ENCODE data around the gene MAML2. TPM values are rescaled to one million over a fixed set of nuclear protein-coding genes. Genes with fewer than 3 reads are reported as not detected.

Gene MAML2
- total RNA-seq, 2 experiments from 2014 or later: 19.2 to 19.3 TPM

- H3K27ac Mint-ChIP-seq: no peak overlapping the region
Observed at GRCh38 chr11:96179905-96180304, 163.1 kb downstream of the MAML2 start.

GRCh38 chr11:96178887-96179279 is 164.1 kb downstream of the MAML2 start:
- Mint-ChIP-seq H3K27ac (no peak overlapping the region), H3K4me3 (no peak overlapping the region), H3K4me1 (peaks cover 5% of the 10 kb centered on the region), H3K27me3 (no peaks in the 10 kb centered on the region), H3K9me3 (no peaks in the 10 kb centered on the region), H3K36me3 (ENCODE audit: low read depth) (peaks cover 32% of the 10 kb centered on the region)
- DNase-seq: no peak
- CTCF ChIA-PET: no interaction called here
- POLR2A ChIA-PET: no interaction called here

More at GRCh38 chr11:96179905-96180304, 163.1 kb downstream of the MAML2 start:
- H3K36me3 Mint-ChIP-seq (ENCODE audit: low read depth): peaks cover 32% of the 10 kb centered on the region
- no peak overlapping the region for H3K4me3 Mint-ChIP-seq
- no peak for DNase-seq
- H3K9me3 Mint-ChIP-seq: no peaks in the 10 kb centered on the region
- CTCF ChIA-PET: no interaction called here
- H3K4me1 Mint-ChIP-seq: peaks cover 2% of the 10 kb centered on the region
- H3K27me3 Mint-ChIP-seq: no peaks in the 10 kb centered on the region
- POLR2A ChIA-PET: no interaction called here

- H3K9me3 Mint-ChIP-seq: no peaks in the 10 kb centered on the region
- no peak overlapping the region for H3K27ac Mint-ChIP-seq
- peaks cover 12% of the 10 kb centered on the region for H3K4me1 Mint-ChIP-seq
- H3K36me3 Mint-ChIP-seq (ENCODE audit: low read depth): peaks cover 37% of the 10 kb centered on the region
- CTCF ChIA-PET: no interaction called here
- POLR2A ChIA-PET: no interaction called here
- no peak for DNase-seq
- no peak overlapping the region for H3K4me3 Mint-ChIP-seq
- no peaks in the 10 kb centered on the region for H3K27me3 Mint-ChIP-seq
Observed at GRCh38 chr11:96178049-96178886, 164.7 kb downstream of the MAML2 start.

GRCh38 chr11:96177146-96177545 is 165.8 kb downstream of the MAML2 start:
- Mint-ChIP-seq H3K36me3 (ENCODE audit: low read depth) (peaks cover 42% of the 10 kb centered on the region), H3K27ac (no peak overlapping the region), H3K27me3 (no peaks in the 10 kb centered on the region), H3K9me3 (no peaks in the 10 kb centered on the region), H3K4me1 (peaks cover 17% of the 10 kb centered on the region), H3K4me3 (no peak overlapping the region)
- DNase-seq: no peak
- ChIA-PET CTCF (no interaction called here), POLR2A (no interaction called here)

GRCh38 chr11:96173906-96174305 is 169.1 kb downstream of the MAML2 start:
- no peak for DNase-seq
- no peaks in the 10 kb centered on the region for H3K9me3 Mint-ChIP-seq
- H3K36me3 Mint-ChIP-seq (ENCODE audit: low read depth): peaks cover 38% of the 10 kb centered on the region
- no peak overlapping the region for H3K27ac Mint-ChIP-seq
- peaks cover 35% of the 10 kb centered on the region for H3K4me1 Mint-ChIP-seq
- H3K4me3 Mint-ChIP-seq: no peak overlapping the region
- H3K27me3 Mint-ChIP-seq: no peaks in the 10 kb centered on the region
- ChIA-PET POLR2A (no interaction called here), CTCF (no interaction called here)

GRCh38 chr11:96173422-96173821 is 169.6 kb downstream of the MAML2 start:
- ChIA-PET CTCF (interaction anchor here (0.9 to 2.1 kb wide), 3 partner anchors 13 to 170 kb away, joined by 3 to 6 read pairs (median 5); partner anchors contain the start of gene MAML2), POLR2A (no interaction called here)
- H3K27me3 Mint-ChIP-seq: no peaks in the 10 kb centered on the region
- peaks cover 35% of the 10 kb centered on the region for H3K36me3 Mint-ChIP-seq (ENCODE audit: low read depth)
- no peak overlapping the region for H3K4me3 Mint-ChIP-seq
- DNase-seq: no peak
- H3K4me1 Mint-ChIP-seq: peaks cover 40% of the 10 kb centered on the region
- H3K9me3 Mint-ChIP-seq: no peaks in the 10 kb centered on the region
- no peak overlapping the region for H3K27ac Mint-ChIP-seq

- ChIA-PET CTCF (interaction anchor here (0.9 to 2.1 kb wide), 3 partner anchors 14 to 171 kb away, joined by 3 to 6 read pairs (median 5); partner anchors contain the start of gene MAML2), POLR2A (no interaction called here)
- no peak overlapping the region for H3K27ac Mint-ChIP-seq
- H3K9me3 Mint-ChIP-seq: no peaks in the 10 kb centered on the region
- no peaks in the 10 kb centered on the region for H3K27me3 Mint-ChIP-seq
- no peak for DNase-seq
- H3K4me1 Mint-ChIP-seq: peaks cover 42% of the 10 kb centered on the region
- peaks cover 31% of the 10 kb centered on the region for H3K36me3 Mint-ChIP-seq (ENCODE audit: low read depth)
- H3K4me3 Mint-ChIP-seq: no peak overlapping the region
Observed at GRCh38 chr11:96172604-96173003, 170.4 kb downstream of the MAML2 start.

GRCh38 chr11:96169250-96169649 is 173.7 kb downstream of the MAML2 start:
- H3K4me1 Mint-ChIP-seq: peaks cover 54% of the 10 kb centered on the region
- H3K9me3 Mint-ChIP-seq: no peaks in the 10 kb centered on the region
- peaks cover 20% of the 10 kb centered on the region for H3K36me3 Mint-ChIP-seq (ENCODE audit: low read depth)
- ChIA-PET POLR2A (interaction anchor here (1.4 to 1.5 kb wide), 2 partner anchors 20 to 172 kb away, joined by 3 read pairs; no protein-coding TSS in a partner anchor), CTCF (interaction anchor here (0.9 to 1.1 kb wide), 2 partner anchors 28 to 174 kb away, joined by 3 to 6 read pairs; partner anchors contain the start of gene MAML2)
- H3K4me3 Mint-ChIP-seq: no peak overlapping the region
- no peaks in the 10 kb centered on the region for H3K27me3 Mint-ChIP-seq
- no peak overlapping the region for H3K27ac Mint-ChIP-seq
- DNase-seq: no peak

GRCh38 chr11:96168623-96169022 is 174.4 kb downstream of the MAML2 start:
- no peaks in the 10 kb centered on the region for H3K9me3 Mint-ChIP-seq
- CTCF ChIA-PET: no interaction called here
- peaks cover 48% of the 10 kb centered on the region for H3K4me1 Mint-ChIP-seq
- H3K36me3 Mint-ChIP-seq (ENCODE audit: low read depth): peaks cover 19% of the 10 kb centered on the region
- no peak overlapping the region for H3K4me3 Mint-ChIP-seq
- no peak overlapping the region for H3K27ac Mint-ChIP-seq
- POLR2A ChIA-PET: interaction anchor here (1.4 to 1.5 kb wide), 3 partner anchors 20 to 172 kb away, joined by 3 to 4 read pairs (median 3); no protein-coding TSS in a partner anchor
- H3K27me3 Mint-ChIP-seq: no peaks in the 10 kb centered on the region
- DNase-seq: peak; percentile 22

GRCh38 chr11:96167787-96168186 is 175.2 kb downstream of the MAML2 start:
- no peak for DNase-seq
- CTCF ChIA-PET: no interaction called here
- peaks cover 40% of the 10 kb centered on the region for H3K4me1 Mint-ChIP-seq

GRCh38 chr11:96167203-96167758 is 175.7 kb downstream of the MAML2 start:
- H3K4me3 Mint-ChIP-seq: no peak overlapping the region
- no peaks in the 10 kb centered on the region for H3K9me3 Mint-ChIP-seq
- no peak for DNase-seq
- H3K36me3 Mint-ChIP-seq (ENCODE audit: low read depth): peaks cover 13% of the 10 kb centered on the region
- ChIA-PET CTCF (interaction anchor here (1.5 kb wide), 1 partner anchor 176 kb away, joined by 5 read pairs; the partner anchor contains the start of gene MAML2), POLR2A (interaction anchor here (1.4 kb wide), 1 partner anchor 27 kb away, joined by 4 read pairs; no protein-coding TSS in a partner anchor)
- H3K27me3 Mint-ChIP-seq: no peaks in the 10 kb centered on the region
- H3K27ac Mint-ChIP-seq: no peak overlapping the region
- peaks cover 39% of the 10 kb centered on the region for H3K4me1 Mint-ChIP-seq

More at GRCh38 chr11:96167787-96168186, 175.2 kb downstream of the MAML2 start:
- H3K9me3 Mint-ChIP-seq: no peaks in the 10 kb centered on the region
- no peak overlapping the region for H3K4me3 Mint-ChIP-seq
- H3K36me3 Mint-ChIP-seq (ENCODE audit: low read depth): peaks cover 14% of the 10 kb centered on the region
- POLR2A ChIA-PET: interaction anchor here (1.4 to 1.5 kb wide), 3 partner anchors 21 to 173 kb away, joined by 3 to 4 read pairs (median 3); no protein-coding TSS in a partner anchor
- no peaks in the 10 kb centered on the region for H3K27me3 Mint-ChIP-seq
- H3K27ac Mint-ChIP-seq: no peak overlapping the region

GRCh38 chr11:96162816-96163499 is 180.0 kb downstream of the MAML2 start:
- ChIA-PET CTCF (interaction anchor here (1.0 kb wide), 1 partner anchor 180 kb away, joined by 4 read pairs; the partner anchor contains the start of gene MAML2), POLR2A (interaction anchor here (1.3 kb wide), 1 partner anchor 180 kb away, joined by 3 read pairs; the partner anchor contains the start of gene MAML2)
- no peaks in the 10 kb centered on the region for H3K27me3 Mint-ChIP-seq
- no peak for DNase-seq
- no peaks in the 10 kb centered on the region for H3K9me3 Mint-ChIP-seq
- no peak overlapping the region for H3K4me3 Mint-ChIP-seq
- peaks cover 20% of the 10 kb centered on the region for H3K4me1 Mint-ChIP-seq
- peaks cover 6% of the 10 kb centered on the region for H3K36me3 Mint-ChIP-seq (ENCODE audit: low read depth)
- no peak overlapping the region for H3K27ac Mint-ChIP-seq

Data from activated CD4-positive, alpha-beta memory T cell treated with anti-CD3 and anti-CD28 coated beads, Interleukin-2, amount 10 ng/mL, durations not matched to agents 7 days and 5 days (primary cell).